Fibroblast of skin of left quadriceps (primary cell): Measurements from ENCODE around the gene USP28.
"Not testable (repeated sequence)": the region's sequence is repeated elsewhere in the genome, so short reads cannot be mapped to it uniquely, and the experiment has no call there.

ENCODE experiments used
- DNase-seq, 2 experiments: peaks; one replicate each; pipeline ENCODE4 v3.0.0-alpha.2; 2013; ENCODE audit warnings: low read depth in 2 of 2

Gene USP28, protein sequence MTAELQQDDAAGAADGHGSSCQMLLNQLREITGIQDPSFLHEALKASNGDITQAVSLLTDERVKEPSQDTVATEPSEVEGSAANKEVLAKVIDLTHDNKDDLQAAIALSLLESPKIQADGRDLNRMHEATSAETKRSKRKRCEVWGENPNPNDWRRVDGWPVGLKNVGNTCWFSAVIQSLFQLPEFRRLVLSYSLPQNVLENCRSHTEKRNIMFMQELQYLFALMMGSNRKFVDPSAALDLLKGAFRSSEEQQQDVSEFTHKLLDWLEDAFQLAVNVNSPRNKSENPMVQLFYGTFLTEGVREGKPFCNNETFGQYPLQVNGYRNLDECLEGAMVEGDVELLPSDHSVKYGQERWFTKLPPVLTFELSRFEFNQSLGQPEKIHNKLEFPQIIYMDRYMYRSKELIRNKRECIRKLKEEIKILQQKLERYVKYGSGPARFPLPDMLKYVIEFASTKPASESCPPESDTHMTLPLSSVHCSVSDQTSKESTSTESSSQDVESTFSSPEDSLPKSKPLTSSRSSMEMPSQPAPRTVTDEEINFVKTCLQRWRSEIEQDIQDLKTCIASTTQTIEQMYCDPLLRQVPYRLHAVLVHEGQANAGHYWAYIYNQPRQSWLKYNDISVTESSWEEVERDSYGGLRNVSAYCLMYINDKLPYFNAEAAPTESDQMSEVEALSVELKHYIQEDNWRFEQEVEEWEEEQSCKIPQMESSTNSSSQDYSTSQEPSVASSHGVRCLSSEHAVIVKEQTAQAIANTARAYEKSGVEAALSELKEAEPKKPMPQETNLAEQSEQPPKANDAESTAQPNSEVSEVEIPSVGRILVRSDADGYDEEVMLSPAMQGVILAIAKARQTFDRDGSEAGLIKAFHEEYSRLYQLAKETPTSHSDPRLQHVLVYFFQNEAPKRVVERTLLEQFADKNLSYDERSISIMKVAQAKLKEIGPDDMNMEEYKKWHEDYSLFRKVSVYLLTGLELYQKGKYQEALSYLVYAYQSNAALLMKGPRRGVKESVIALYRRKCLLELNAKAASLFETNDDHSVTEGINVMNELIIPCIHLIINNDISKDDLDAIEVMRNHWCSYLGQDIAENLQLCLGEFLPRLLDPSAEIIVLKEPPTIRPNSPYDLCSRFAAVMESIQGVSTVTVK

GRCh38 chr11:113875234-113876073, at the start of gene USP28:
USP28 (minus strand) TSS chr11:113875572; CDS start chr11:113875501, 71 bp downstream.
- DNase-seq: peak; percentile 87 to 91

DNA sequence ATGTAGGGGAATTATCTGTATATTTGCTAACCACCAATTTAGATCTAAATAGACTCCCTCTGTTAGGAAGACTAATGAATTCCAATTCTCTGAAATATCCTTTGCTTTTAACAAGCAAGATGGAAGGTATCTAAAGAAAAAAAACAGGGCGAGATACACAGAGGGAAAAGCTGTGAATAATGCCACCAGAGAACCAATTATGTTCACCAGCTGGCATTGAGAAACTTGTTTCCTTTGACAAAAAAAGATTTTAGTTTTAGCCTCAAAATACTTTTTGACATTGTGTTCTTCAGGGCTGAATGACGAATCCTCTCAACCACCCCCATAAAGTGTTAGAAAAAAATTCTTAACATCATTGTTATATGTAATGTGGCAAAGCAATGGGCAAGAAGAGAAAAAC, 48.2 kb upstream of the USP28 start:
- no peak for DNase-seq

DNA sequence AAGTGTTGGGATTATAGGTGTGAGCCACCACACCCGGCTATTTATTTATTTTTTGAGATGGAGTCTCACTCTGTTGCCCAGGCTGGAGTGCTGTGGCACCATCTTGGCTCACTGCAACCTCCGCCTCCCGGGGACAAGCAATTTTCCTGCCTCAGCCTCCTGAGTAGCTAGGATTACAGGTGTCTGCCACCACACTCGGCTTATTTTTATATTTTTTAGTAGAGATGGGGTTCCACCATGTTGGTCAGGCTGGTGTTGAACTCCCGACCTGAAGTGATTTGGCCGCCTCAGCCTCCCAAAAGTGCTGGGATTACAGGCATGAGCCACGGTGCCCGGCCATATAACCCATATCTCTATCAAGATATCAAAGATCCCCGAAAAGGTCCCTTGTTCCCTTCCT, 36.1 kb upstream of the USP28 start:
- not testable (repeated sequence) for DNase-seq

DNA sequence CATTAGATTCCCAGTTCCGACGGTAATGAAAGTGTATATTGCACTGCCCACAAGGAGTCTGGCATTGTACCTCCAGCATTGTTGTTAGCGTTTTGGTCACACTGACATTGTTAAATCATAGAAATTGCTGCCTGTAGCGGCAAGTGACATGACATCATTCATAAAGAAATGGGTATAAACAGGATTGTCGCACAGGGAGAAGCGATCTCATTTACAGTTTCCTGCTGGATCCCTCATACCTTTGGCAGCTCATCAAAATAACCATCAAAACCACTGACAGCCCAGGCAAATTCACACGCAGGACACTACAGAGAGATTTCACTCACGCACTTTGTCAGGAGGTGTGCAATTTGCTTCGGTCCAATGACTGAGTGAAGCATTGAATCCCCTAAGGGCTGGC, 32.7 kb upstream of the USP28 start:
- no peak for DNase-seq

DNA sequence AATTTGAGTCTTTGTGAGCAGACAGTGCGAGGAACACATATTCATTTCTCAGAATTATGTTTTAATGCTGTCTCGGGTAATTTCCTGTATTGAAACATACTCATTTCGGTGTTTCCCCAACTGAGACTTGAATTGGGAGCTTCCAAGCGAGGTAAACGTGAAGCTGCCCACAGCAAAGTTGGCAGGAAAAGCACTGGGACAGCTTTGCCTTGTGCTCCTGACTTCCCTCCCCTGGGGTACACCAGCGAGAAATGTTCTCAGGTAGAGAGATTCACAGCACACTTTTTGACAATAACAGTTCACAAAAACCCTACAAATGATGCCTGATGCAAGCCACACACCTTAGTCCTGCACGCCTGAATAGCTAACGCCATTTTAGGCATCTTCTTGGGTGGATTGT, 32.3 kb upstream of the USP28 start:
- no peak for DNase-seq

GRCh38 chr11:113907152-113907551, 31.8 kb upstream of the USP28 start:
- no peak for DNase-seq

GRCh38 chr11:113906516-113906915, 31.1 kb upstream of the USP28 start:
- DNase-seq: no peak

- no peak for DNase-seq
These were observed 30.7 kb upstream of the USP28 start for GRCh38 chr11:113906038-113906437.

GRCh38 chr11:113904379-113905101, 29.2 kb upstream of the USP28 start, which contains the start of gene HTR3B:
HTR3B (plus strand) TSS chr11:113904796; CDS start chr11:113904934, 138 bp downstream.
- DNase-seq: no peak

DNA sequence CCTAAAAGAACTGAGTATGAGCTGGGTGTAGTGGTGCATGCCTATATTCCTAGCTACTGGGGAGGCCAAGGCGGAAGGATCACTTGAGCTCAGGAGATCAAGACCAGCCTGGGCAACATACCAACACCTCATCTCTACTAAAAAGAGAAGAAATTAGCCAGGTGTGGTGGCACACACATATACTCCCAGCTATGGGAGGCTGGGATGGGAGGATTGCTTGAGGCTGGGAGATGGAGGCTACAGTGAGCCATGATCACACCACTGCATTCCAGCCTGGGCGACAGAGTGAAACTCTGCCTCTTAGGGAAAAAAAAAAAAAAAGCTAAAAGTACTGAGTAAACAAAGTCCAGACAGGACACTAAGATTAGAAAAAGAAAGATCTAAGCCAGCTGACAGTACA, 25.8 kb upstream of the USP28 start:
- DNase-seq: no peak

GRCh38 chr11:113896156-113896879, 20.9 kb upstream of the USP28 start:
- no peak for DNase-seq

- DNase-seq: no peak
These were observed 20.2 kb upstream of the USP28 start for GRCh38 chr11:113895367-113896155.

DNA sequence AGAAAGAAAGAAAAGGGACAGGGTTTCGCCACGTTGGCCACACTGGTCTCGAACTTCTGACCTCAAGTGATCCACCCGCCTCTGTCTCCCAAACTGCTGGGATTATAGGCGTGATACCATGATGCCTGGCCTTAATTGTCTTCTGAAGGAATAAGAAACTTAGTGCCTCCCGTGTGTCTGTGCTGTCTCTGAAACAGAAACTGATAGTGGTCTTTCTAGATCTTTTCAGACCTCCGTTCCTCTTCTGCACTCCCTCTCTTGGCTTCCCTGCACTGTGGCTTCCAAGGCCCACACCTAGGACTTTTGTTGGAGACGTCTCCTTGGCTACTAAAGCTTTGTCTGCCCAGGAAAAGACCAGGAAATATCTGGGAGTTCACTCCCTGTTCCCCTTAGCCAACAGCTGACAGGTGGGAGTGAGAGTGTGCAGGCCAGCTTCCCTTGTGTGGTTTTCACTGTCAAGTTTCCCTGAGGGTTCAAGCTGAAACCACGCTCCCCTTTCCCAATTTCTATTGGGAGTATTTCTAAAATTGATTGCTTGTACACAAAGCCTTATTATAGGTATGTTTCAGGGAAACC, 19.1 kb upstream of the USP28 start:
- no peak for DNase-seq

DNA sequence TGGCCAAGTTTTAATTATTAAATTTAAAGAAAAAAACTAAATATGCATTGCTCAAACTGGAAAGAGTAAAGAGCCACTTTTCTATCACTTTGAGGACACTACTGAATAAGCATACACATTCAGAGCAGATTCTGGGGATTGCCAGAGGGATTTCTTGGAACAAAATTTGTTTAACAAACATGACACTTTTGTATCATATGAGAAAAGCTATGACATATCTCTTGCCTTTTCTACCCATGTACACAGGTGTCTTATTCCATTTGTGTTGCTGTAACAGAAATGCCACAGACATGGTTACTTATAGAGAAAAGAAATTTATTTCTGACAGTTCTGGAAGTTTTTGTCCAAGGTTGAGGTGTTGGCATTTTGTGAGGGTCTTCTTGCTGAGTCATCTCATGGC, 13.5 kb upstream of the USP28 start:
- DNase-seq: no peak

DNA sequence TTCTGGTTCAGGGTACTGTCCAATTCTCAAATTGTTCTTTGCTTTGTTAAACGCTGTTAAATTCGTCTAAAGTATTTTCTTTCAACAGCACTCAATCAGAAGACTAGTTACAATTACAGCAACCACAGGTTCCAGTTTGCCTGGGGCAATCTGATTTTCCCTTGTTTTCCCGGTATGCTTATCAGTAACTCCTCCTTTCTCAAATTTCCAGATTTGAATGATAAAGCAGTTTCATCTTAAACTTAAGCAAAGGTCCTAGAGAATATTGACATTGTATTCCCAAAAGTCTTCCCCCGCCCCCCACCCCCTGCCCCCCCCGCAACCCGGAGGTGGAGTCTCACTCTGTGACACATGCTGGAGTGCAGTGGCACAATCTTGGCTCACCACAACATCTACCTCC, 10.5 kb upstream of the USP28 start:
- no peak for DNase-seq

DNA sequence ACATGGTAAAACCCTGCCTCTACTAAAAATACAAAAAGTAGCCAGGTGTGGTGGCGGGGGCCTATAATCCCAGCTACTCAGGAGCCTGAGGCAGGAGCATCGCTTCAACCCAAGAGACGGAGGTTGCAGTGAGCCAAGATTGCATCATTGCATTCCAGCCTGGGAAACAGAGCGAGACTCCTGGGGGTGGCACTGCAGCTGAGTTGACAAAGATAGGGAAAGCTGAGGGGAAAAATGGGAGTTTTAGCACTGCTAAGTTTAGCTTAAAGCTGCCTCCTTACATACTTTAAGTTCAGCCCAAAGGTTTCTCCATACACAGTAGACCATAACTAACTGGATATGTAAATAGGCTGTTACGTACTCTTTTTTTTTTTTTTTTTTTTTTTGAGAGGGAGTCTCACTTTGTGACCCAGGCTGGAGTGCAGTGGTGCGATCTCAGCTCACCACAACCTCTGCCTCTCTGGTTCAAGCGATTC, 9.0 kb upstream of the USP28 start:
- DNase-seq: no peak

- no peak for DNase-seq
These were observed 6.5 kb upstream of the USP28 start for GRCh38 chr11:113881856-113882255.

- no peak for DNase-seq
These were observed 5.6 kb upstream of the USP28 start for GRCh38 chr11:113880971-113881370.

- DNase-seq: not testable (repeated sequence)
These were observed 4.1 kb upstream of the USP28 start for GRCh38 chr11:113879446-113879845.
